Chondrocyte (in vitro differentiated cells): ENCODE data around the gene CEP55. TPM values are rescaled to one million over a fixed set of nuclear protein-coding genes. Genes with fewer than 3 reads are reported as not detected.

ENCODE experiments used
- DNase-seq: peaks from one replicate; pipeline ENCODE4 v3.0.0; 2021; ENCODE audit warnings: mixed read lengths, low spot score
- H3K27ac Mint-ChIP-seq: one replicate; pipeline ENCODE4 v1.8.0; 2021; ENCODE audit warnings: mild to moderate bottlenecking, moderate library complexity, mixed read lengths; ENCODE audit not compliant: unreplicated experiment
- H3K27me3 Mint-ChIP-seq: 2 replicates; pipeline ENCODE4 v1.8.0; 2021; ENCODE audit warnings: low read depth, mixed read lengths
- H3K36me3 Mint-ChIP-seq: 2 replicates; pipeline ENCODE4 v1.8.0; 2021; ENCODE audit warnings: low read depth, mixed read lengths
- H3K4me1 Mint-ChIP-seq: 2 replicates; pipeline ENCODE4 v1.8.0; 2021; ENCODE audit warnings: low read depth, mild to moderate bottlenecking, mixed read lengths
- H3K4me3 Mint-ChIP-seq: one replicate; pipeline ENCODE4 v1.8.0; 2021; ENCODE audit warnings: mild to moderate bottlenecking, moderate library complexity, mixed read lengths; ENCODE audit not compliant: unreplicated experiment
- H3K9me3 Mint-ChIP-seq: 2 replicates; pipeline ENCODE4 v1.8.0; 2021; ENCODE audit warnings: low read depth, mixed read lengths
- CTCF ChIP-seq: fragments of 200-600 bp; sonication (generic); IDR thresholded peaks from 2 replicates; pipeline ENCODE4 v1.5.0; 2021; ENCODE audit warnings: antibody characterized with exemption, mild to moderate bottlenecking, moderate library complexity
- total RNA-seq: library from RNA; stranded (reverse); gene quantifications from 3 replicates; pipeline ENCODE4 v1.2.1, GENCODE V29; 2021

The CEP55 gene
- total RNA-seq, 1 donor from 2014 or later, result 9.3 TPM

- TF ChIP-seq CTCF, result no peak
- no peaks in the 10 kb centered on the region for H3K36me3 Mint-ChIP-seq
Observed at GRCh38 chr10:93495654-93496321, 624 bp upstream of the CEP55 start.

GRCh38 chr10:93498166-93498565 lies 1.8 kb downstream of the CEP55 start:
- DNase-seq, result no peak
- H3K4me3 Mint-ChIP-seq, result peak overlapping the region; percentile 43
- TF ChIP-seq CTCF, result no peak

More at GRCh38 chr10:93495654-93496321, 624 bp upstream of the CEP55 start:
- Mint-ChIP-seq H3K27me3 (no peaks in the 10 kb centered on the region), H3K9me3 (no peaks in the 10 kb centered on the region), H3K4me3 (peak overlapping the region; percentile 88), H3K4me1 (peaks cover 25% of the 10 kb centered on the region), H3K27ac (peak overlapping the region; percentile 96)
- no peak for DNase-seq

GRCh38 chr10:93501650-93502049 lies 5.2 kb downstream of the CEP55 start:
- DNase-seq, result no peak
- no peak overlapping the region for H3K27ac Mint-ChIP-seq
- H3K9me3 Mint-ChIP-seq, result no peaks in the 10 kb centered on the region
- no peaks in the 10 kb centered on the region for H3K36me3 Mint-ChIP-seq
- H3K4me1 Mint-ChIP-seq, result peaks cover 19% of the 10 kb centered on the region
- H3K27me3 Mint-ChIP-seq, result no peaks in the 10 kb centered on the region
- no peak overlapping the region for H3K4me3 Mint-ChIP-seq
- TF ChIP-seq CTCF, result no peak

More at GRCh38 chr10:93498166-93498565, 1.8 kb downstream of the CEP55 start:
- Mint-ChIP-seq H3K4me1 (peaks cover 25% of the 10 kb centered on the region), H3K27me3 (no peaks in the 10 kb centered on the region), H3K36me3 (no peaks in the 10 kb centered on the region), H3K9me3 (no peaks in the 10 kb centered on the region), H3K27ac (no peak overlapping the region)

GRCh38 chr10:93503075-93503474 lies 6.7 kb downstream of the CEP55 start:
- no peaks in the 10 kb centered on the region for H3K27me3 Mint-ChIP-seq
- no peak overlapping the region for H3K27ac Mint-ChIP-seq
- H3K36me3 Mint-ChIP-seq, result no peaks in the 10 kb centered on the region
- TF ChIP-seq CTCF, result no peak
- DNase-seq, result no peak
- H3K4me3 Mint-ChIP-seq, result no peak overlapping the region
- peaks cover 11% of the 10 kb centered on the region for H3K4me1 Mint-ChIP-seq
- no peaks in the 10 kb centered on the region for H3K9me3 Mint-ChIP-seq

- H3K36me3 Mint-ChIP-seq, result no peaks in the 10 kb centered on the region
- no peak overlapping the region for H3K27ac Mint-ChIP-seq
- TF ChIP-seq CTCF, result no peak
- H3K4me1 Mint-ChIP-seq, result peaks cover 7% of the 10 kb centered on the region
- no peak for DNase-seq
- no peaks in the 10 kb centered on the region for H3K27me3 Mint-ChIP-seq
- H3K9me3 Mint-ChIP-seq, result no peaks in the 10 kb centered on the region
- H3K4me3 Mint-ChIP-seq, result no peak overlapping the region
Observed at GRCh38 chr10:93505075-93505474, 8.7 kb downstream of the CEP55 start.
